Measurements from ENCODE around the gene COL23A1. TPM values are rescaled to one million over a fixed set of nuclear protein-coding genes. Genes with fewer than 3 reads are reported as not detected.

Gene COL23A1
- total and polyA plus RNA-seq, 2 of the 8 experiments (the other 6 are each of a cell fraction or from before 2014, with no cell fraction given) = 3.1 to 4.7 TPM

DNA sequence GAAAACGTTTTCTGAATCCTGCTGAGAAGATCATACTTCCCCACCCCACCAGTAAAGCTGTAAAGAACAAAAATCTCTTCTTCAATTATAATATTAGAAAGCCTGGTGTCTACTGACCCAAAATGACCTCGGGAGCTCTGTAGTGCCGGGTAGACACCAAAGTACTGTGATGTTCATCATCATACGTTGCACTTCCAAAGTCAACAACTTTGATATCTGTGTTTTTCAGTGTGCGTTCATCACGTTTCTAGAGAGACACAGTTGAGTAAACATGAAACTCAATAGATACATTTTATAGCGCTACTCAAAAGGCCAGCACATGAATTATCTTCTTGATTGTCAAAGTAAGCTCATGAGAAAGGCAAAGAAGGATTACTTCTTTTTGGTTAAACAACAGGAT lies 22.1 kb upstream of the COL23A1 start (continued):
- TF ChIP-seq, protein P1, sequence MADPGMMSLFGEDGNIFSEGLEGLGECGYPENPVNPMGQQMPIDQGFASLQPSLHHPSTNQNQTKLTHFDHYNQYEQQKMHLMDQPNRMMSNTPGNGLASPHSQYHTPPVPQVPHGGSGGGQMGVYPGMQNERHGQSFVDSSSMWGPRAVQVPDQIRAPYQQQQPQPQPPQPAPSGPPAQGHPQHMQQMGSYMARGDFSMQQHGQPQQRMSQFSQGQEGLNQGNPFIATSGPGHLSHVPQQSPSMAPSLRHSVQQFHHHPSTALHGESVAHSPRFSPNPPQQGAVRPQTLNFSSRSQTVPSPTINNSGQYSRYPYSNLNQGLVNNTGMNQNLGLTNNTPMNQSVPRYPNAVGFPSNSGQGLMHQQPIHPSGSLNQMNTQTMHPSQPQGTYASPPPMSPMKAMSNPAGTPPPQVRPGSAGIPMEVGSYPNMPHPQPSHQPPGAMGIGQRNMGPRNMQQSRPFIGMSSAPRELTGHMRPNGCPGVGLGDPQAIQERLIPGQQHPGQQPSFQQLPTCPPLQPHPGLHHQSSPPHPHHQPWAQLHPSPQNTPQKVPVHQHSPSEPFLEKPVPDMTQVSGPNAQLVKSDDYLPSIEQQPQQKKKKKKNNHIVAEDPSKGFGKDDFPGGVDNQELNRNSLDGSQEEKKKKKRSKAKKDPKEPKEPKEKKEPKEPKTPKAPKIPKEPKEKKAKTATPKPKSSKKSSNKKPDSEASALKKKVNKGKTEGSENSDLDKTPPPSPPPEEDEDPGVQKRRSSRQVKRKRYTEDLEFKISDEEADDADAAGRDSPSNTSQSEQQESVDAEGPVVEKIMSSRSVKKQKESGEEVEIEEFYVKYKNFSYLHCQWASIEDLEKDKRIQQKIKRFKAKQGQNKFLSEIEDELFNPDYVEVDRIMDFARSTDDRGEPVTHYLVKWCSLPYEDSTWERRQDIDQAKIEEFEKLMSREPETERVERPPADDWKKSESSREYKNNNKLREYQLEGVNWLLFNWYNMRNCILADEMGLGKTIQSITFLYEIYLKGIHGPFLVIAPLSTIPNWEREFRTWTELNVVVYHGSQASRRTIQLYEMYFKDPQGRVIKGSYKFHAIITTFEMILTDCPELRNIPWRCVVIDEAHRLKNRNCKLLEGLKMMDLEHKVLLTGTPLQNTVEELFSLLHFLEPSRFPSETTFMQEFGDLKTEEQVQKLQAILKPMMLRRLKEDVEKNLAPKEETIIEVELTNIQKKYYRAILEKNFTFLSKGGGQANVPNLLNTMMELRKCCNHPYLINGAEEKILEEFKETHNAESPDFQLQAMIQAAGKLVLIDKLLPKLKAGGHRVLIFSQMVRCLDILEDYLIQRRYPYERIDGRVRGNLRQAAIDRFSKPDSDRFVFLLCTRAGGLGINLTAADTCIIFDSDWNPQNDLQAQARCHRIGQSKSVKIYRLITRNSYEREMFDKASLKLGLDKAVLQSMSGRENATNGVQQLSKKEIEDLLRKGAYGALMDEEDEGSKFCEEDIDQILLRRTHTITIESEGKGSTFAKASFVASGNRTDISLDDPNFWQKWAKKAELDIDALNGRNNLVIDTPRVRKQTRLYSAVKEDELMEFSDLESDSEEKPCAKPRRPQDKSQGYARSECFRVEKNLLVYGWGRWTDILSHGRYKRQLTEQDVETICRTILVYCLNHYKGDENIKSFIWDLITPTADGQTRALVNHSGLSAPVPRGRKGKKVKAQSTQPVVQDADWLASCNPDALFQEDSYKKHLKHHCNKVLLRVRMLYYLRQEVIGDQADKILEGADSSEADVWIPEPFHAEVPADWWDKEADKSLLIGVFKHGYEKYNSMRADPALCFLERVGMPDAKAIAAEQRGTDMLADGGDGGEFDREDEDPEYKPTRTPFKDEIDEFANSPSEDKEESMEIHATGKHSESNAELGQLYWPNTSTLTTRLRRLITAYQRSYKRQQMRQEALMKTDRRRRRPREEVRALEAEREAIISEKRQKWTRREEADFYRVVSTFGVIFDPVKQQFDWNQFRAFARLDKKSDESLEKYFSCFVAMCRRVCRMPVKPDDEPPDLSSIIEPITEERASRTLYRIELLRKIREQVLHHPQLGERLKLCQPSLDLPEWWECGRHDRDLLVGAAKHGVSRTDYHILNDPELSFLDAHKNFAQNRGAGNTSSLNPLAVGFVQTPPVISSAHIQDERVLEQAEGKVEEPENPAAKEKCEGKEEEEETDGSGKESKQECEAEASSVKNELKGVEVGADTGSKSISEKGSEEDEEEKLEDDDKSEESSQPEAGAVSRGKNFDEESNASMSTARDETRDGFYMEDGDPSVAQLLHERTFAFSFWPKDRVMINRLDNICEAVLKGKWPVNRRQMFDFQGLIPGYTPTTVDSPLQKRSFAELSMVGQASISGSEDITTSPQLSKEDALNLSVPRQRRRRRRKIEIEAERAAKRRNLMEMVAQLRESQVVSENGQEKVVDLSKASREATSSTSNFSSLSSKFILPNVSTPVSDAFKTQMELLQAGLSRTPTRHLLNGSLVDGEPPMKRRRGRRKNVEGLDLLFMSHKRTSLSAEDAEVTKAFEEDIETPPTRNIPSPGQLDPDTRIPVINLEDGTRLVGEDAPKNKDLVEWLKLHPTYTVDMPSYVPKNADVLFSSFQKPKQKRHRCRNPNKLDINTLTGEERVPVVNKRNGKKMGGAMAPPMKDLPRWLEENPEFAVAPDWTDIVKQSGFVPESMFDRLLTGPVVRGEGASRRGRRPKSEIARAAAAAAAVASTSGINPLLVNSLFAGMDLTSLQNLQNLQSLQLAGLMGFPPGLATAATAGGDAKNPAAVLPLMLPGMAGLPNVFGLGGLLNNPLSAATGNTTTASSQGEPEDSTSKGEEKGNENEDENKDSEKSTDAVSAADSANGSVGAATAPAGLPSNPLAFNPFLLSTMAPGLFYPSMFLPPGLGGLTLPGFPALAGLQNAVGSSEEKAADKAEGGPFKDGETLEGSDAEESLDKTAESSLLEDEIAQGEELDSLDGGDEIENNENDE (IDR thresholded peaks at IDR 0.05; ENCODE audit: insufficient replicate concordance, low read length) = no peak
- TF ChIP-seq POLR2A (IDR thresholded peaks at IDR 0.05; ENCODE audit: control extremely low read depth in 1 of 2, low read depth in 2 of 2, low read length in 2 of 2) = no peak
- no peak for TF ChIP-seq SIX5 (IDR thresholded peaks at IDR 0.05; ENCODE audit: low read depth, low read length)
- TF ChIP-seq CBX8 (IDR thresholded peaks at IDR 0.05; ENCODE audit: borderline replicate concordance, low read depth, low read length) = no peak
- no peak for TF ChIP-seq JUND (IDR thresholded peaks at IDR 0.05; ENCODE audit: low read length)
- TF ChIP-seq JUN (IDR thresholded peaks at IDR 0.05; ENCODE audit: low read depth, low read length) = no peak
- TF ChIP-seq NRF1 (IDR thresholded peaks at IDR 0.05; ENCODE audit: low read depth, low read length) = no peak
- TF ChIP-seq BCL11A (IDR thresholded peaks at IDR 0.05; ENCODE audit: low read depth in 2 of 2, low read length in 2 of 2) = no peak

Measured in H1 (cell line).